GM18502 (cell line): ENCODE results near the gene FRS3.
A peak's percentile ranks its signal among the peaks of the same experiment; 100 is the strongest.

Source experiments
- ATAC-seq: cut with Tn5 transposase; IDR thresholded peaks from one replicate; pipeline ENCODE4 v1.9.1; 2021; ENCODE audit warnings: mild to moderate bottlenecking; ENCODE audit not compliant: unreplicated experiment, poor library complexity

FRS3 gene

GRCh38 chr6:41732149-41732548 is 47.6 kb downstream of the FRS3 start:
- ATAC-seq = no peak

- ATAC-seq = no peak
Measured at GRCh38 chr6:41731561-41732086, 48.1 kb downstream of the FRS3 start.

- ATAC-seq = no peak
Measured at GRCh38 chr6:41730531-41731436, 48.9 kb downstream of the FRS3 start.

- no peak for ATAC-seq
Measured at GRCh38 chr6:41729624-41730023, 50.1 kb downstream of the FRS3 start.

- no peak for ATAC-seq
Measured at GRCh38 chr6:41728954-41729353, 50.7 kb downstream of the FRS3 start.

- no peak for ATAC-seq
Measured at GRCh38 chr6:41728073-41728936, 51.4 kb downstream of the FRS3 start.

GRCh38 chr6:41727705-41728072 is 52.0 kb downstream of the FRS3 start:
- ATAC-seq = no peak

- ATAC-seq = no peak
Measured at GRCh38 chr6:41726876-41727275, 52.8 kb downstream of the FRS3 start.

- ATAC-seq = no peak
Measured at GRCh38 chr6:41724586-41725501, 54.9 kb downstream of the FRS3 start.

GRCh38 chr6:41724228-41724580 is 55.5 kb downstream of the FRS3 start:
- no peak for ATAC-seq

- peak; percentile 73 for ATAC-seq
Measured at GRCh38 chr6:41723530-41724227, 56.0 kb downstream of the FRS3 start.

GRCh38 chr6:41722969-41723529 is 56.7 kb downstream of the FRS3 start:
- ATAC-seq = no peak

GRCh38 chr6:41721414-41721813 is 58.3 kb downstream of the FRS3 start:
- ATAC-seq = no peak

GRCh38 chr6:41720783-41721182 is 58.9 kb downstream of the FRS3 start:
- ATAC-seq = no peak

- ATAC-seq = no peak
Measured at GRCh38 chr6:41720262-41720620, 59.5 kb downstream of the FRS3 start.
